T-helper 22 cell (primary cell): ENCODE results near the gene SIM1.

Experiments used
- DNase-seq: peaks from one replicate; pipeline ENCODE4 v3.0.0-alpha.2; 2020; ENCODE audit warnings: low read depth

SIM1 gene

DNA sequence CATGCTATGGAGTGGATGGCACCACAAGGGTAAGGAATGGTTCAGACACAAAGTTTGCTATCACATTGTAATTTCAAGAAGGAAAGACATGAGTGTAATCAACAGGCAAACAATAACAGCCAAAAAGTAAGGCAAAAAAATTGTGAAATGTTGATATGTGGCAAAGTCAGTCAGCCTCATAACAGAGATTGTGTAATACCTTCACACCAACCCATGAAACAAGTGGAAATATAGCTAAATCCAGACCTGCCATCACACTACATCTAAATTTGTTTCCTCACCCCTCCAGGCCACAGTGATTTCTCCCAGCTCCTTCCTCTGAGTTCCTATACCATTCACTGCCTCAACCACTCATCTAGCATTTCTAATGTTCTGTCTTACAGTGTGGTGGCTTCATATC is 37.3 kb downstream of the SIM1 start:
- no peak for DNase-seq

DNA sequence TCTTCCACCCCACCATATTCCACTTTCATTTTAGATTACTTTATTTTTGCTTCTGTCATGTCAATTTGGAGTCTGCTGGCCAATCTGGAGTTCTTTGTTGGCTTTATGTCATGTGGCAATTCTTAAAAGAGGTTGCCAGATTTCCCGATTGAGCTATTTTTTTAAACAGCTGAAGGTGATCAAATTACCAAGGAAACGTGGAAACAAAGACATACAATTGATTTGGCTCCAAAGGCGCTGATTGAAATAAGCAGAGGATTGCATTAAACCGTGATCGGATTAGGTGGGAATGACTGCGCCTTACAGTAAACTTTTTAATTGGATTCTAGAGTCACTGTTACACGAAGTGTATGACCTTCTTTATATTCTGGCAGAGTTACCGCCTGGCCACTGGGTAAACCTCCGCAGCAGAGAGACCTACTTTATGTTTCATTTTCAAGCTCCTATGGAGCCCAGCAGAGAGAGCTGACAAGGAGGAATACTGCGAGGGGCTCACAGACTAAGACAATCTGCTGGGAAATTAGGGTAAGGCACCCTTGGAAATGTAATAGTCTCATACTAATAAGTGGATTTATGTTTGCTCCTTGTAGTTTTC is 37.9 kb downstream of the SIM1 start:
- no peak for DNase-seq

DNA sequence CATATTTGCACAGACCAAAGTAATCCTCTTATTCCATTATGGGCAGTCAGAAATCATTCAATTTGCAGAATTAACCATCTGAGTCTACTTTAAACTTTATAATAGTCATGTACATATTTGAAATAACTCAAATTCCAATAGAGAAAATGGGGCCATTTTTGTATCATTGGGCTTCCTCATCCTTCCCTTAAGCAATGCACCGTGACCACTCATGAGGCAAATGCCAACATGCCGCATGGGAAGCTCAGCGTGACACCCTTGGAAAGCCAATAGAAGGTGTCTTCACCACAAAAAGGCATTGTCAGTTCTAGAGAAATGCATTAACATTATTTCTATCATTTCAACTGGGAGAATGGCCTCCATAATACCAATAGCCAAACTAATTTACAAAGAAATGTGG is 38.5 kb downstream of the SIM1 start:
- DNase-seq = no peak

DNA sequence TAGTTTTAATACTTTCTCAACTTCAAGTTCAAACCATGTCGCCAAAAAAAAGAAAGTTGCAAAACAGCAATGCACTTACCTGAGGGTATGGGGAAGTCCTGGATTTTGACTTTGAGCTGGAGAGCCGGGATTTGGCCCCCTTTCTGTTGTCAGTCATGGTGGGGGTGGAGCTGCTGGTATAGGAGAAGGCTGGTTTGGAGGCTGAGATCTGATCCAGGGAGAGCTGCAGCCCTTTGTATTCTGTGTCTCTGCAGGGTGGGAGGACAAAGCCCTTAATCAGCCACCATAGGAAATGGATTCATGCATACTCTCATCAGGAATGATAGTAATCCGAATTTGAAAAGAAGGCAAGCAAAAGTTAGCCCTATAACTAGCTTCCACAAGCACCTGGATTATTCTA is 44.0 kb downstream of the SIM1 start:
- DNase-seq = no peak

DNA sequence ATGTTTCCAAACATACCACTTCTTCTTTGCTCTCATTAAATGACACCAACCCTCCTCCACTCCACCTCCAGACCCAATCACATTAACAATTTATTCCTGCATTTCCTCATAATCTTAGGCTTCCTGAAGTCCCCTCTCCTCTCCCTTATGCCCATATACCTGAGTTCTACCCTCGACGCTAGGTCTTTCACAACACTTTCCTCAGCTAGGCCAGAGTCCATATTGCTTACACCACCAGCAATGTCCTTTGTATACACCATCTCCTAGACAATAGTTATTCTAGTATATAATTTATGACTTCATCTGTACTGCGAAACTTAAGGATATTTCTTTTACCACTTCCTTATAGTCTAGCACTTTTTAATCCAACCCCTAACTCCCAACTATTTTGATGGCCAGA is 47.7 kb downstream of the SIM1 start:
- DNase-seq = no peak

GRCh38 chr6:100415768-100416167 is 49.0 kb downstream of the SIM1 start:
- no peak for DNase-seq

- DNase-seq = no peak
These were observed 51.8 kb downstream of the SIM1 start for GRCh38 chr6:100412872-100413271.

GRCh38 chr6:100404051-100404450 is 60.7 kb downstream of the SIM1 start:
- no peak for DNase-seq

GRCh38 chr6:100393493-100393892 is 71.2 kb downstream of the SIM1 start:
- no peak for DNase-seq

DNA sequence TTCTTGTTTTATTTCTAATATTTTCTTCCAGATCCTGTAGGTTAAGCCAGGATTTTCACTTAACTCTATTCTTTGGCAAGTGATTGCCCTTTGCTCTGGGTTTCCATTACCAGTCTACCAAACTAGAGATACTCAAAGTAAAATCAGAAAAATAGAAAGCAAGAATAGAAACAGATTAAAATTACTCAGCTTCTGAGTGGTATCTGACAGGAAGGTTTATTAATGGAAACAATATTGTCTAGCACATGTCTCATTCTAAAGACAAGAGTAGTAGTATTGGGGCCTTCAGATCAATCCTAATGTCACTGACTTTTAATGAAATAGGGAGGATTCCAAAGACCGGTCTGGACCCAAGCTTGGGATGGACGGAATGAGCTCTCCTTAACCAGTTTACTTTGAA is 72.3 kb downstream of the SIM1 start:
- no peak for DNase-seq

DNA sequence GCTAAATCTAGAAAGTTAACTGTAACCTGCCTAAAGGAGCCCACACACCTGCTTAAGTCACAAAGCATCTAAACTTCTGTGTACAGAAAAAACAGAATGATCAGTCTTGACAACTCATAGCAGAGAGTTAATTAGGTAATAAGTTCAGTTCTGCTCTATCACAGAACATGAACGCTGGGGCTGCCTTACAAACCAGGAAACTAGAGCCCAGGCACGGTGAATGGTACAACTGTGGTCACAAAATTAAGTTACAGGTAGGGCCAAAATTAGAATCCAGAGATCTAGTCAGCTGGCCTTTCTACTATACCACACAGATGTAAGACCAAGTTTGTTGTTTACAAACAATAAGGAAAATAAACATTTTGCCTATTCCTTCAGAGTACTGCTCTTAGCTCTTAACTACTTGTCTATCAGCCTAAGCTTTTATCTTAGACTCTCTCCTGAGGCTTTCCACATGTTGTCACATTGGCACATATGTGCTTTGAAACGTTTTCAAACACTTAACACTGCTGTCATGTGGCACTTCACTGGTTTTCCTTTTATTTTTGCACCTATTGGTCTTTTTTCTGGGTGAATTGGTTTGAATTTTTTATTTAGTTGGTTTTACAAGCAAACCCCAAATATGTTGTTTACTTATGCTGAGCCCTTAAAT is 75.7 kb downstream of the SIM1 start:
- no peak for DNase-seq

GRCh38 chr6:100382767-100383195 is 81.9 kb downstream of the SIM1 start:
- DNase-seq = no peak

DNA sequence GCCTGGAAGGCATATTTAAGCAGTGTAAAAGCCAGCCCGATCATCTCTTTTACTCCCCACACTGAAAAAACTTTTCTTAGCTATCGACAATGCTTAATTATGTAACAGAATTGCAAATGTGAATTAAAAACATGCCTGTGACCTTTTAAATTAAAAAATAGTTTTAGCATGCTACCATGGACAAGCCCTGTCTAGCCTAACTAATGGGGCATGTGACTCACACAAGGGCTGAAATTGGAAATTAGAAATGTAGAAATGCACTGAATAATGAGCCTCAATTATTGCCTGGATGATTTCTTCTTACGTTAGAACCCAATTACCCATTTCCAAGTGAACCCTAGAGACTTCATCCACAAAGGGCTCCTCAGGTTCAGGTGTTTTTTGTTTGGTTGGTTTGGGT is 82.7 kb downstream of the SIM1 start:
- no peak for DNase-seq

GRCh38 chr6:100381111-100381510 is 83.6 kb downstream of the SIM1 start:
- no peak for DNase-seq

- DNase-seq = no peak
These were observed 85.3 kb downstream of the SIM1 start for GRCh38 chr6:100379386-100379785.

DNA sequence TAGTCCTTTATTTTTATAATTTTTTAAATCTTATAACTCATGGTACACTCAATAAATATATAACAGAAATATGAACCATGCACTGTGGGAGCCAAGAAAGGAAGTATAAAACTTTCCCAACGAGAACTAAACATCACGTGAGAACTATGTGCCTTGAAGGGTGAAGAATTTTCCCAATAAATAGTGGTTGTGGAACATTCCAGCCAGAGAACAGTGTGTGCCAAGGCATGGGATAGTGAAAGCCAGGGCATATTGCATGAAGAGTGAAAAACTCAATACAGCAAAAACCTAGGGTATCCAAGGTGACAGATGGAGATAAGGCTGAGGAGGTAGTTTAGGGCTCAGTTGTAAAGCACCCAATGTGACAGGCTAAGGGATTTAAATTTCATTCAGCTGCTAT is 86.1 kb downstream of the SIM1 start:
- no peak for DNase-seq

DNA sequence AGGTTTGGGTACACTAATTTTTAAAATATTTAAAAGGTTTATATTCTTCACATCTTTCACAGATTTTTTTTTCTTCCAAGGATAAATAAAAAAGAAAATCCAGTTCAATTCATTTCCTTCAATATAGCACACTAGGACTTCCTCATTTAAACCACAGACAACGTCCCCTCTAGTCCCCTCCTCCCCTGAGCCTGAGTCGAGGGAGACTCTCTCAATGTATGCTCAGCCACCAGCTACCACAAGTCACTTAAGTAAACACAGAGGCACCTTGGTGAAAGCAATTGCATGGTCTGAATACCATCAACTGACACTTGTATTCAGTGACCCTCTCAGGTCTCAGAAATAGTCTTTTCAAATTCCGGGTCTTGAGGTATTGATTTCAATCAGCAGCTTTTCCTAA is 88.6 kb downstream of the SIM1 start:
- no peak for DNase-seq

DNA sequence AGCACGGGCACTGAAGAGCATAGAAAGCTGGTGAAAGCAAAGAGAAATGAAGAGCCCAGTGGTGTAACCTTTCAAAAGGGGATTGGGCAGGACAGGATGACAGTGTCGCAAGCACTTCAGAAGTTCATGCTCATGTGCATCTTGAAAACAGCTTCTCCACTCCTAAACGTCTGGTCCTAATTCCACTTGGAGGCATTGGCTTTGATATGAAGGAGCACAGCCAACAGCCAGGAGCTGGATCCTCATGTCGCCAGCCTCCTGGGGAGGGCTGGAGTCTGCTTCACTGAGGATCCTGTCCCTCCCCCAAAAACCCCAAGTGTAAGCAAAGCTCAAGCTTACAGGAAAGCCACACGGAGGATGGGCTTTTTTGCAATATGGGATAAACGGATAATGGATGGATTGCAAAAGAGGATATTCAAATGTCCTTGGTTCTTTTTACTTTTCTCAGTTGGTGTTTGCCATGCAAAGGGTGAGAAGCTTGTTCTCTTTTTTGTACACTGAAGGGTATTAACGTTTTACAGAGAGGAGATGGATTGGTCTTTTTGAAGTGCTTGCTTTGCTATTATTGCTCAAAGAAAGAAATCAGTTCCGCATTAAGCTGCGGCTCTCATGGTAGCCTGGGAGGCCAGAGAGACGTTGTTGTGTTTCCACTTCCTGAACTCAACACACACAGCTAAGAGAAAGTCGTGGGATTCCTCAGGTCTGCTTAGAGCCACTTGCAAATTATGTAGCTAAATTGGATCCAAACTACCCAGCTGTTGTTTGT is 92.2 kb downstream of the SIM1 start:
- no peak for DNase-seq

- DNase-seq = no peak
These were observed 93.1 kb downstream of the SIM1 start for GRCh38 chr6:100371591-100371990.

GRCh38 chr6:100370265-100370664 is 94.5 kb downstream of the SIM1 start:
- DNase-seq = no peak

GRCh38 chr6:100366419-100366818 is 98.3 kb downstream of the SIM1 start:
- DNase-seq = no peak

DNA sequence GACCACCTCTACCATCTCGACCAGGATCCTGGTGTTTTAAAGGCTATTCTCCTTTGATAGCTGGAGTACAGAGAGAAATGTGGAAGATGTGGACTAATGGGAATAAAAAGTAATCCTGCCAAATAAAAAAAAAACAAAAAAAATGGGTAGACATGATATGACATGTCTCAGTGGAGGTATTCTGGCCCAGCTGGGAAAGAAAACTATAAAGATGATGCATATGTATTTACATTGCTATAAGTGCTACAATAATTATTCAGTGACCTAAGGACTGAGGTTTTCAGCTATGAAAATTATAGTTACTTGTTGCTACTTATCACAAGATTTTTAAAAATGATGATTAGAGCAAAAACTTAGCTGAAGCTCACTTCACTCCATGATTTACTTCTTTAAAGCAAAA is 101.1 kb downstream of the SIM1 start:
- DNase-seq = no peak
